H1 (cell line): ENCODE measurements around the gene BAIAP2L2. TPM values are rescaled to one million over a fixed set of nuclear protein-coding genes. Genes with fewer than 3 reads are reported as not detected.

Source experiments
- CTCF ChIA-PET: fragments of 300-600 bp; sonication (Branson Sonifier 250); formaldehyde crosslinking; loops from one replicate; lab custom pipeline; 2021; ENCODE audit not compliant: partially characterized antibody; lab: Charles Lee
- POLR2A ChIA-PET: fragments of 300-600 bp; sonication (Branson Sonifier 250); formaldehyde crosslinking; loops from one replicate; lab custom pipeline; 2021; ENCODE audit warnings: inconsistent platforms; ENCODE audit not compliant: partially characterized antibody; lab: Charles Lee
- DNase-seq, 2 experiments: peaks; one replicate each; pipeline versions ENCODE4 v3.0.0 to v3.0.0-alpha.2; 2010 to 2022; ENCODE audit warnings: low spot score in 2 of 2, low read depth in 1 of 2, mixed read lengths in 1 of 2
- FAIRE-seq: peaks from 2 replicates; lab custom pipeline; 2011; peaks lifted over from hg19 to GRCh38; lab: Jason Lieb, UNC
- H2AFZ ChIP-seq: 2 replicates; pipeline ENCODE4 v1.8.1; 2012; ENCODE audit warnings: low read length, inconsistent platforms
- H2AK5ac ChIP-seq: 2 replicates; pipeline ENCODE4 v1.6.1; 2013; ENCODE audit warnings: low read depth, low read length
- H2BK120ac ChIP-seq: replicated peaks from 2 replicates; pipeline ENCODE3; 2013; ENCODE audit warnings: low read depth, low read length, inconsistent platforms
- H2BK12ac ChIP-seq: 2 replicates; pipeline ENCODE4 v1.6.1; 2013; ENCODE audit warnings: low read depth, low read length
- H2BK15ac ChIP-seq: 2 replicates; pipeline ENCODE4 v1.6.1; 2013; ENCODE audit warnings: low read length
- H2BK20ac ChIP-seq: 2 replicates; pipeline ENCODE4 v1.6.1; 2013; ENCODE audit warnings: low read length
- H2BK5ac ChIP-seq: 2 replicates; pipeline ENCODE4 v1.6.1; 2013; ENCODE audit warnings: low read depth, low read length
- H3K14ac ChIP-seq: 2 replicates; pipeline ENCODE4 v1.6.1; 2013; ENCODE audit warnings: inconsistent platforms; ENCODE audit not compliant: insufficient read length
- H3K18ac ChIP-seq: 2 replicates; pipeline ENCODE4 v1.6.1; 2013; ENCODE audit warnings: low read length; ENCODE audit errors: extremely low read depth
- H3K23ac ChIP-seq: 2 replicates; pipeline ENCODE4 v1.6.1; 2013; ENCODE audit warnings: inconsistent platforms; ENCODE audit not compliant: insufficient read length
- H3K23me2 ChIP-seq: 2 replicates; pipeline ENCODE4 v1.6.1; 2013; ENCODE audit warnings: low read depth, low read length
- H3K27ac ChIP-seq: 2 replicates; pipeline ENCODE4 v1.6.1; 2011; ENCODE audit warnings: low read depth, low read length, inconsistent platforms
- H3K27me3 ChIP-seq, 4 experiments: replicated peaks in 1 of 4; 1 replicate in 1 of 4; 2 replicates in 3 of 4; pipeline versions ENCODE4 v1.6.1 to v1.8.1; 2011 to 2013; ENCODE audit warnings: low read length in 3 of 4, mild to moderate bottlenecking in 3 of 4, inconsistent platforms in 2 of 4, mixed read lengths in 2 of 4, moderate library complexity in 1 of 4; ENCODE audit not compliant: control insufficient read depth in 3 of 4, insufficient read depth in 3 of 4; ENCODE audit errors: extremely low read depth in 1 of 4
- H3K36me3 ChIP-seq, 4 experiments: 2 replicates each; pipeline versions ENCODE4 v1.6.1 to v1.8.1; 2011 to 2013; ENCODE audit warnings: mild to moderate bottlenecking in 4 of 4, low read length in 3 of 4, moderate library complexity in 2 of 4, control low read depth in 1 of 4, inconsistent platforms in 1 of 4; ENCODE audit not compliant: insufficient read depth in 4 of 4, control insufficient read depth in 2 of 4
- H3K4ac ChIP-seq: replicated peaks from 2 replicates; pipeline ENCODE3; 2013; ENCODE audit warnings: low read length, low read depth, mixed read lengths, inconsistent platforms; ENCODE audit not compliant: insufficient read length
- H3K4me1 ChIP-seq, 4 experiments: replicated peaks in 1 of 4; 1 replicate in 1 of 4; 2 replicates in 3 of 4; pipeline versions ENCODE4 v1.6.1 to v1.8.1; 2011 to 2013; ENCODE audit warnings: low read length in 3 of 4, inconsistent platforms in 2 of 4, mixed read lengths in 1 of 4; ENCODE audit not compliant: insufficient read depth in 4 of 4, control insufficient read depth in 3 of 4
- H3K4me2 ChIP-seq, 2 experiments: 2 replicates each; pipeline versions ENCODE4 v1.6.1 to v1.8.1; 2011 to 2013; ENCODE audit warnings: low read depth in 2 of 2, low read length in 2 of 2, control low read depth in 1 of 2, inconsistent platforms in 1 of 2, mild to moderate bottlenecking in 1 of 2; ENCODE audit not compliant: insufficient read depth in 1 of 2
- H3K4me3 ChIP-seq, 4 experiments: fragments of 200-600, 300-600 bp in 1 of 4; sonication (generic), shearing (Covaris generic), sonication (Bioruptor Twin) in 1 of 4; 2 replicates each; pipeline versions ENCODE4 v1.5.1 to v1.8.1; 2011 to 2016; ENCODE audit warnings: low read length in 4 of 4, low read depth in 3 of 4, control low read depth in 2 of 4, inconsistent platforms in 2 of 4, mild to moderate bottlenecking in 2 of 4, mixed read lengths in 1 of 4, moderate library complexity in 1 of 4; ENCODE audit not compliant: insufficient read depth in 2 of 4; ENCODE audit errors: extremely low read depth in 1 of 4
- H3K56ac ChIP-seq: replicated peaks from 2 replicates; pipeline ENCODE3; 2013; ENCODE audit warnings: low read depth, mild to moderate bottlenecking, mixed read lengths, low read length, inconsistent platforms; ENCODE audit not compliant: insufficient read length
- H3K79me1 ChIP-seq: 2 replicates; pipeline ENCODE4 v1.6.1; 2013; ENCODE audit warnings: low read depth, low read length, control low read depth
- H3K79me2 ChIP-seq, 2 experiments: 2 replicates each; pipeline versions ENCODE4 v1.6.1 to v1.8.1; 2012 to 2013; ENCODE audit warnings: low read length in 2 of 2, mild to moderate bottlenecking in 2 of 2, inconsistent platforms in 1 of 2; ENCODE audit not compliant: insufficient read depth in 2 of 2, control insufficient read depth in 1 of 2
- H3K9ac ChIP-seq, 4 experiments: replicated peaks in 1 of 4; 1 replicate in 1 of 4; 2 replicates in 3 of 4; pipeline versions ENCODE4 v1.6.1 to v1.8.1; 2011 to 2013; ENCODE audit warnings: low read depth in 3 of 4, low read length in 3 of 4, control low read depth in 2 of 4, mild to moderate bottlenecking in 2 of 4, moderate library complexity in 2 of 4, inconsistent platforms in 1 of 4; ENCODE audit errors: extremely low read depth in 1 of 4
- H3K9me3 ChIP-seq, 2 experiments: 2 replicates each; pipeline versions ENCODE4 v1.6.1 to v1.8.1; 2012 to 2013; ENCODE audit warnings: mild to moderate bottlenecking in 2 of 2, moderate library complexity in 2 of 2, control low read depth in 1 of 2, inconsistent platforms in 1 of 2, low read depth in 1 of 2, low read length in 1 of 2, mixed read lengths in 1 of 2; ENCODE audit not compliant: insufficient read depth in 2 of 2
- H4K20me1 ChIP-seq, 2 experiments: replicated peaks in 1 of 2; 2 replicates each; pipeline versions ENCODE3 to v1.8.1; 2011 to 2013; ENCODE audit warnings: inconsistent platforms in 2 of 2, low read length in 2 of 2, mild to moderate bottlenecking in 1 of 2; ENCODE audit not compliant: insufficient read depth in 2 of 2, control insufficient read depth in 1 of 2
- H4K5ac ChIP-seq: 2 replicates; pipeline ENCODE4 v1.6.1; 2013; ENCODE audit warnings: low read length, low read depth, mixed read lengths, inconsistent platforms; ENCODE audit not compliant: insufficient read length
- H4K8ac ChIP-seq: 2 replicates; pipeline ENCODE4 v1.8.0; 2013; ENCODE audit warnings: mild to moderate bottlenecking, moderate library complexity, low read length, inconsistent platforms; ENCODE audit not compliant: insufficient read depth; ENCODE audit errors: extremely low read depth
- H4K91ac ChIP-seq: replicated peaks from 2 replicates; pipeline ENCODE3; 2013; ENCODE audit warnings: low read length, mixed read lengths, inconsistent platforms; ENCODE audit not compliant: insufficient read length
- ASH2L ChIP-seq: fragments of 200-600, 300-600 bp; sonication (generic); IDR thresholded peaks from one replicate; pipeline ENCODE4 v1.7.1; 2017; ENCODE audit warnings: low read length
- BCL11A ChIP-seq, 2 experiments: IDR thresholded peaks; one replicate each; pipeline ENCODE4 v1.6.1; 2011; ENCODE audit warnings: low read depth in 2 of 2, low read length in 2 of 2, mild to moderate bottlenecking in 2 of 2
- BRCA1 ChIP-seq: IDR thresholded peaks from 2 replicates; pipeline ENCODE4 v1.6.1; 2012; ENCODE audit warnings: low read depth, low read length, improper control_type of control experiment
- CHD1 ChIP-seq: IDR thresholded peaks from 2 replicates; pipeline ENCODE4 v1.6.1; 2012; ENCODE audit warnings: low read depth, low read length, improper control_type of control experiment
- CREB1 ChIP-seq: IDR thresholded peaks from 2 replicates; pipeline ENCODE4 v1.6.1; 2012; ENCODE audit warnings: inconsistent platforms
- EP300 ChIP-seq, 2 experiments: IDR thresholded peaks; 1 replicate in 1 of 2; 2 replicates in 1 of 2; pipeline ENCODE4 v1.6.1; 2011 to 2012; ENCODE audit warnings: low read depth in 2 of 2, low read length in 2 of 2, mild to moderate bottlenecking in 2 of 2, borderline replicate concordance in 1 of 2, inconsistent platforms in 1 of 2, moderate library complexity in 1 of 2
- HDAC2 ChIP-seq, 2 experiments: fragments of 300-600 bp in 1 of 2; sonication (generic) in 1 of 2; IDR thresholded peaks; 2 replicates each; pipeline ENCODE4 v1.6.1; 2011 to 2012; ENCODE audit warnings: low read depth in 2 of 2, low read length in 2 of 2, mild to moderate bottlenecking in 2 of 2, moderate library complexity in 2 of 2, borderline replicate concordance in 1 of 2, inconsistent platforms in 1 of 2
- HDAC6 ChIP-seq: IDR thresholded peaks from one replicate; pipeline ENCODE4 v1.7.1; 2012; ENCODE audit warnings: low read depth, mild to moderate bottlenecking, inconsistent platforms, low read length, moderate library complexity
- POLR2A ChIP-seq, 2 experiments: IDR thresholded peaks; 1 replicate in 1 of 2; 2 replicates in 1 of 2; pipeline ENCODE4 v1.6.1; 2011; ENCODE audit warnings: low read depth in 2 of 2, low read length in 2 of 2, mild to moderate bottlenecking in 2 of 2; ENCODE audit errors: control extremely low read depth in 1 of 2
- RBBP5 ChIP-seq: IDR thresholded peaks from 2 replicates; pipeline ENCODE4 v1.7.1; 2012; ENCODE audit warnings: low read depth, mild to moderate bottlenecking, inconsistent platforms, low read length, moderate library complexity, borderline replicate concordance
- RNF2 ChIP-seq: fragments of 200-900, 300-1000 bp; sonication (generic); IDR thresholded peaks from 2 replicates; pipeline ENCODE4 v1.7.1; 2016; ENCODE audit warnings: borderline replicate concordance, low read depth, mild to moderate bottlenecking, antibody characterized with exemption, low read length; ENCODE audit not compliant: poor library complexity, severe bottlenecking; ENCODE audit errors: missing control alignments
- SIRT6 ChIP-seq: IDR thresholded peaks from one replicate; pipeline ENCODE4 v1.7.1; 2012; ENCODE audit warnings: low read length, inconsistent platforms
- SP4 ChIP-seq: IDR thresholded peaks from 2 replicates; pipeline ENCODE4 v1.6.1; 2012; ENCODE audit warnings: low read length, inconsistent platforms
- TBP ChIP-seq: IDR thresholded peaks from 2 replicates; pipeline ENCODE4 v1.6.1; 2011; ENCODE audit warnings: low read depth, low read length, improper control_type of control experiment
- ZNF274 ChIP-seq: IDR thresholded peaks from 2 replicates; pipeline ENCODE4 v1.7.0; 2012; ENCODE audit warnings: low read length, borderline replicate concordance; ENCODE audit errors: extremely low read depth
- WGBS, 2 experiments: shearing (Covaris generic) in 1 of 2; methylation state at CpG; one replicate each; pipeline versions ENCODE4 v1.1.6 to v1.1.7; 2013 to 2015; ENCODE audit warnings: low lambda C conversion rate in 2 of 2, mixed read lengths in 2 of 2, inconsistent platforms in 1 of 2, low coverage in 1 of 2, missing lambda C conversion rate in 1 of 2; ENCODE audit not compliant: insufficient replicate concordance in 2 of 2, insufficient coverage in 1 of 2, insufficient read length in 1 of 2; ENCODE audit errors: extremely low coverage in 1 of 2, missing lambda C conversion rate in 1 of 2; 5-methylcytosine and 5-hydroxymethylcytosine counted together
- polyA plus RNA-seq, 7 experiments: library from polyadenylated mRNA; depleted of rRNA in 3 of 7; stranded (reverse) in 5 of 7; unstranded in 2 of 7; fragments of >200 nt in 5 of 7; fragments of 200-250 nt in 2 of 7; gene quantifications; 1 replicate in 5 of 7; 2 replicates in 1 of 7; 4 replicates in 1 of 7; pipeline versions ENCODE4 v1.2.1 to v1.2.3, GENCODE V29; 2011 to 2013; ENCODE audit warnings: missing spikeins in 2 of 7, mixed read lengths in 2 of 7
- total RNA-seq: library from RNA; stranded (reverse); fragmentation: NEBNext Ultra II Directional; extraction: Animal tissue kit (Norgen Biotek cat#: 25700); gene quantifications from 2 replicates; pipeline ENCODE4 v1.2.1, GENCODE V29; 2021

BAIAP2L2 gene
- total and polyA plus RNA-seq, 2 of the 8 experiments (the other 6 are each of a cell fraction or from before 2014, with no cell fraction given) = 5.4 to 10.0 TPM

DNA sequence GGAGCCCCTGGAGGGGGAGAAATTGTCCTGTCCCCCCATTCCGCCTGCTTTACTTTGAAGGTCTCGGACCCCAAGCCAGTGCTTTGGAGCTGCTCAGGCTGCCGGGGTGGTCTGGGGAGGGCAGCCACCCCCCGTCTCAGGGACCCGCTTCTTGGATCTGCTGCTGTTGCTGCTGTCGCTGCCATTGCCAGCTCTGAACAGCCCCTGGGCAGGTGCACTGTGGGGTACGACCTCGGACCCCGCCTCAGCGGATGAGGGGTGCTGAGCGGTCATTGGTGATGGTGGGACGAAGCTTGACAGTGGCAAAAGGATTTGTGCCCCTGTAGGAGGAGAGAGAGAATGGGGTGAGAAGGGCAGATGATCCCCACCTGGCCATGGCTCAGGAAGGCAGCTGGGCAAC lies 25.4 kb downstream of the BAIAP2L2 start:
- Histone ChIP-seq H2AK5ac (no peak overlapping the region), H2BK5ac (no peak overlapping the region), H3K9me3 (no peaks in the 10 kb centered on the region), H2BK15ac (no peak overlapping the region), H3K56ac (no peak overlapping the region), H2AFZ (no peak overlapping the region), H4K8ac (no peak overlapping the region), H2BK20ac (peak overlapping the region; percentile 75; the same call in 1 of the 2 replicates), H4K20me1 (peaks cover 0 to 2% of the 10 kb centered on the region in 2 experiments), H4K5ac (no peak overlapping the region), H3K23ac (no peak overlapping the region), H4K91ac (peak overlapping the region; percentile 74), H3K79me2 (no peaks in the 10 kb centered on the region), H3K4me1 (peaks cover 0 to 36% (median 26%) of the 10 kb centered on the region in 4 experiments; a peak in 6 of 7 replicates), H3K27me3 (peaks cover 7 to 37% (median 28%) of the 10 kb centered on the region in 4 experiments), H2BK120ac (no peak overlapping the region), H3K9ac (no peak overlapping the region), H2BK12ac (no peak overlapping the region), H3K4me2 (no peak overlapping the region), H3K14ac (no peak overlapping the region), H3K36me3 (no peaks in the 10 kb centered on the region), H3K4me3 (no peak overlapping the region), H3K18ac (no peak overlapping the region), H3K79me1 (no peaks in the 10 kb centered on the region), H3K27ac (no peak overlapping the region), H3K4ac (no peak overlapping the region), H3K23me2 (peaks cover 6% of the 10 kb centered on the region)
- FAIRE-seq (no peak), DNase-seq (no peak)
- CTCF ChIA-PET = interaction anchor here (0.7 to 4.8 kb wide), 9 partner anchors 11 to 33 kb away, joined by 3 to 64 read pairs (median 8); no protein-coding TSS in a partner anchor
- POLR2A ChIA-PET = interaction anchor here (1.1 to 1.5 kb wide), 2 partner anchors 11 kb away, joined by 3 read pairs; no protein-coding TSS in a partner anchor
- 94% methylated on average over 12 of the region's 12 CpGs; no CpG with 5 or more reads in 1 of the 2 experiments for WGBS, 2 experiments
- no peak for TF ChIP-seq ASH2L
- no peak for TF ChIP-seq RNF2
- no peak for TF ChIP-seq POLR2A (IDR thresholded peaks at IDR 0.05; ENCODE audit: control extremely low read depth in 1 of 2, low read depth in 2 of 2, low read length in 2 of 2)
- TF ChIP-seq CREB1 = no peak
- no peak for TF ChIP-seq CHD1
- TF ChIP-seq HDAC6 = no peak
- TF ChIP-seq TBP = no peak
- no peak for TF ChIP-seq SIRT6
- TF ChIP-seq ZNF274 = no peak
- TF ChIP-seq RBBP5 = no peak
- TF ChIP-seq SP4 = no peak
- no peak for TF ChIP-seq EP300 (IDR thresholded peaks at IDR 0.05; ENCODE audit: borderline replicate concordance in 1 of 2, low read depth in 2 of 2, low read length in 2 of 2)
- TF ChIP-seq BCL11A (IDR thresholded peaks at IDR 0.05; ENCODE audit: low read depth in 2 of 2, low read length in 2 of 2) = no peak
- no peak for TF ChIP-seq HDAC2 (IDR thresholded peaks at IDR 0.05; ENCODE audit: borderline replicate concordance in 1 of 2, low read depth in 2 of 2, low read length in 2 of 2)
- no peak for TF ChIP-seq BRCA1
